ENCODE measurements around the gene C12orf57.

The C12orf57 gene

GRCh38 chr12:6946033-6946919 lies 2.5 kb downstream of the C12orf57 start:
- H3K4me2 ChIP-seq (ENCODE audit: low read length) = peak overlapping the region; percentile 56
- H3K36me3 ChIP-seq (ENCODE audit: control insufficient read depth, insufficient read depth, low read length) = no peaks in the 10 kb centered on the region
- H2AFZ ChIP-seq = peak overlapping the region; percentile 85
- no peaks in the 10 kb centered on the region for H3K9me3 ChIP-seq (ENCODE audit: control insufficient read depth, low read length)
- no peaks in the 10 kb centered on the region for H3K27me3 ChIP-seq (ENCODE audit: control insufficient read depth, insufficient read depth, low read length)
- H3K4me3 ChIP-seq (ENCODE audit: low read depth, low read length) = peak overlapping the region; percentile 56
- peaks cover 22% of the 10 kb centered on the region for H3K4me1 ChIP-seq
- TF ChIP-seq CTCF (IDR thresholded peaks at IDR 0.05) = no peak
- no peaks in the 10 kb centered on the region for H3K79me2 ChIP-seq
- no peak overlapping the region for H3K9ac ChIP-seq
- peak overlapping the region; percentile 92 for H3K27ac ChIP-seq

GRCh38 chr12:6946920-6947374 lies 3.1 kb downstream of the C12orf57 start:
- H3K27me3 ChIP-seq (ENCODE audit: control insufficient read depth, insufficient read depth, low read length) = no peaks in the 10 kb centered on the region
- H3K4me3 ChIP-seq (ENCODE audit: low read depth, low read length) = peak overlapping the region; percentile 56
- H3K4me2 ChIP-seq (ENCODE audit: low read length) = peak overlapping the region; percentile 56
- no peaks in the 10 kb centered on the region for H3K36me3 ChIP-seq (ENCODE audit: control insufficient read depth, insufficient read depth, low read length)
- no peak overlapping the region for H3K9ac ChIP-seq
- peak overlapping the region; percentile 92 for H3K27ac ChIP-seq
- TF ChIP-seq CTCF (IDR thresholded peaks at IDR 0.05) = no peak
- H2AFZ ChIP-seq = peak overlapping the region; percentile 85
- H3K4me1 ChIP-seq = peaks cover 22% of the 10 kb centered on the region
- no peaks in the 10 kb centered on the region for H3K9me3 ChIP-seq (ENCODE audit: control insufficient read depth, low read length)
- no peaks in the 10 kb centered on the region for H3K79me2 ChIP-seq

GRCh38 chr12:6947615-6948014 lies 3.8 kb downstream of the C12orf57 start:
- H3K27me3 ChIP-seq (ENCODE audit: control insufficient read depth, insufficient read depth, low read length) = no peaks in the 10 kb centered on the region
- peaks cover 22% of the 10 kb centered on the region for H3K4me1 ChIP-seq

GRCh38 chr12:6948873-6949594 lies 5.2 kb downstream of the C12orf57 start:
- Histone ChIP-seq H3K4me1 (peaks cover 17% of the 10 kb centered on the region), H3K27ac (no peak overlapping the region)

More at GRCh38 chr12:6947615-6948014, 3.8 kb downstream of the C12orf57 start:
- no peaks in the 10 kb centered on the region for H3K79me2 ChIP-seq
- H3K4me3 ChIP-seq (ENCODE audit: low read depth, low read length) = no peak overlapping the region
- H3K36me3 ChIP-seq (ENCODE audit: control insufficient read depth, insufficient read depth, low read length) = no peaks in the 10 kb centered on the region
- no peak overlapping the region for H3K4me2 ChIP-seq (ENCODE audit: low read length)
- no peak for TF ChIP-seq CTCF (IDR thresholded peaks at IDR 0.05)
- no peak overlapping the region for H2AFZ ChIP-seq
- H3K9ac ChIP-seq = no peak overlapping the region
- H3K9me3 ChIP-seq (ENCODE audit: control insufficient read depth, low read length) = no peaks in the 10 kb centered on the region
- no peak overlapping the region for H3K27ac ChIP-seq

More at GRCh38 chr12:6948873-6949594, 5.2 kb downstream of the C12orf57 start:
- no peak overlapping the region for H2AFZ ChIP-seq
- H3K27me3 ChIP-seq (ENCODE audit: control insufficient read depth, insufficient read depth, low read length) = no peaks in the 10 kb centered on the region
- no peak overlapping the region for H3K4me3 ChIP-seq (ENCODE audit: low read depth, low read length)
- no peaks in the 10 kb centered on the region for H3K79me2 ChIP-seq
- no peaks in the 10 kb centered on the region for H3K9me3 ChIP-seq (ENCODE audit: control insufficient read depth, low read length)
- no peak overlapping the region for H3K4me2 ChIP-seq (ENCODE audit: low read length)
- H3K36me3 ChIP-seq (ENCODE audit: control insufficient read depth, insufficient read depth, low read length) = no peaks in the 10 kb centered on the region
- TF ChIP-seq CTCF (IDR thresholded peaks at IDR 0.05) = no peak
- no peak overlapping the region for H3K9ac ChIP-seq
